Esophagus muscularis mucosa (tissue), 3 donors: ENCODE results near the gene SMIM30.

ENCODE experiments used
- POLR2A ChIP-seq: fragments of 450-650 bp; IDR thresholded peaks from one replicate; pipeline ENCODE4 v1.6.1; 2017; ENCODE audit warnings: antibody characterized with exemption, moderate library complexity, mild to moderate bottlenecking, low read depth
- POLR2AphosphoS5 ChIP-seq, 2 donors: sonication (generic); formaldehyde crosslinking; IDR thresholded peaks; one replicate each; pipeline ENCODE4 v1.6.1; 2017; ENCODE audit warnings: antibody characterized with exemption in 2 of 2
- TF ChIP-seq, protein P1 (sequence below), 3 experiments: fragments of 200-600 bp in 2 of 3; fragments of 450-650 bp in 1 of 3; sonication (generic) in 2 of 3; IDR thresholded peaks; one replicate each; pipeline ENCODE4 v1.5.1; 2017 to 2019; ENCODE audit warnings: antibody characterized with exemption in 3 of 3, mild to moderate bottlenecking in 2 of 3, moderate library complexity in 1 of 3

DNA sequence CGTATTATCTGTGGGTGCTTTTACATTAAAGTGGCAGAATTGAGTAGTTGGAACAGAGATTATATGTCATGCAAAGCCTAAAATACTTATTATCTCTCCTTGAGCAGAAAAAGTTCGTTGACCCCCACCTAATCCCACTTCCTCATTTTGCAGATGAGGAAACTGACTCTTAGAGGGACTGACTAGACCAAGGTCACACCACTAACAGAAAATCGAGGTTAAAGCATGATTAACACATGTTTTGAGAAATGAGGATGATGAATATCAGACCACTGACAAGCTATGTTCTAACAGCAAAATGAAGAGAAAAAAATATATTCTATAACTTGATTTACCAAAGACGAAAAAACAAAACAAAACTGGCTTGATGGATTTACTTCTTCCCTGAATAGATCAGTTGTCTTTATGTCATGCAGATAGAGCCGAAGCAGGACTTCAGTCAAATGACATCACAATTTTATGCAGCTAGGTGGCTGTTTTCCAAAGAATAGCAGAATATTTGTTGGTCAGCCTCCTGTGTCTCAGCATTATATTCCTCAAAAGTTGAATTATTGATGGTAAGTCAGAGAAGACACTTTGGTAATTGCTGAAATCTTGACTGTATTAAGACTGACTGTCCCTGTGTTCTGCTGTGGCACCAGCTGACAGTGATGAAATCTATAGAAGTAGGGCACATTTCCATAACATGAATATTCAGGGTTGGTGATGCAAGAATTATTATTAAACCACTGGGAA is 24.2 kb upstream of the SMIM30 start:
- TF ChIP-seq POLR2A, result no peak
- no peak for TF ChIP-seq POLR2AphosphoS5 (IDR thresholded peaks at IDR 0.05)
- TF ChIP-seq, protein P1, sequence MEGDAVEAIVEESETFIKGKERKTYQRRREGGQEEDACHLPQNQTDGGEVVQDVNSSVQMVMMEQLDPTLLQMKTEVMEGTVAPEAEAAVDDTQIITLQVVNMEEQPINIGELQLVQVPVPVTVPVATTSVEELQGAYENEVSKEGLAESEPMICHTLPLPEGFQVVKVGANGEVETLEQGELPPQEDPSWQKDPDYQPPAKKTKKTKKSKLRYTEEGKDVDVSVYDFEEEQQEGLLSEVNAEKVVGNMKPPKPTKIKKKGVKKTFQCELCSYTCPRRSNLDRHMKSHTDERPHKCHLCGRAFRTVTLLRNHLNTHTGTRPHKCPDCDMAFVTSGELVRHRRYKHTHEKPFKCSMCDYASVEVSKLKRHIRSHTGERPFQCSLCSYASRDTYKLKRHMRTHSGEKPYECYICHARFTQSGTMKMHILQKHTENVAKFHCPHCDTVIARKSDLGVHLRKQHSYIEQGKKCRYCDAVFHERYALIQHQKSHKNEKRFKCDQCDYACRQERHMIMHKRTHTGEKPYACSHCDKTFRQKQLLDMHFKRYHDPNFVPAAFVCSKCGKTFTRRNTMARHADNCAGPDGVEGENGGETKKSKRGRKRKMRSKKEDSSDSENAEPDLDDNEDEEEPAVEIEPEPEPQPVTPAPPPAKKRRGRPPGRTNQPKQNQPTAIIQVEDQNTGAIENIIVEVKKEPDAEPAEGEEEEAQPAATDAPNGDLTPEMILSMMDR (IDR thresholded peaks at IDR 0.05), result no peak
